Stimulated activated CD4-positive, alpha-beta T cell treated with anti-CD3 and anti-CD28 coated beads, Interleukin-4, amount 100 ng/mL, for 1 hour (primary cell): ENCODE results near the gene MYH14.

Source experiments
- DNase-seq: peaks from one replicate; pipeline ENCODE4 v3.0.0-alpha.2; 2020

MYH14 gene

DNA sequence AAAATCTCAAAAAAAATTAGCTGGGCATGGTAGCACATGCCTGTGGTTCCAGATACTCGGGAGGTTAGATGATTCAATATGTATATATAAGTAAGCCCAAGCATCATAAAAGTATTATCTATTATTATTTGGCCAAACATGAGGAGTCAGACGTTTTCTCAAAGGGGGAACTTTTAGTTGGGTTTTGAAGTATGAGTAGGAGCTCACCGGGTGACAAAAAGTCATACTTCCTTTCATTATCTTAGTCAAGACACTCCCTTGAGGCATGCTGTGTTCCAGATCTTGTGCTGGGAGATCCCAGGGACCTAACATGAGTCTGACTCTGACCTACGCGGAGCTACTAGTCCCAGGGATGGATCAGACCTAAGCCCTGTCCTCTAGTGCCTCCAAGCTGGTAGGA lies 8.2 kb upstream of the MYH14 start:
- no peak for DNase-seq

DNA sequence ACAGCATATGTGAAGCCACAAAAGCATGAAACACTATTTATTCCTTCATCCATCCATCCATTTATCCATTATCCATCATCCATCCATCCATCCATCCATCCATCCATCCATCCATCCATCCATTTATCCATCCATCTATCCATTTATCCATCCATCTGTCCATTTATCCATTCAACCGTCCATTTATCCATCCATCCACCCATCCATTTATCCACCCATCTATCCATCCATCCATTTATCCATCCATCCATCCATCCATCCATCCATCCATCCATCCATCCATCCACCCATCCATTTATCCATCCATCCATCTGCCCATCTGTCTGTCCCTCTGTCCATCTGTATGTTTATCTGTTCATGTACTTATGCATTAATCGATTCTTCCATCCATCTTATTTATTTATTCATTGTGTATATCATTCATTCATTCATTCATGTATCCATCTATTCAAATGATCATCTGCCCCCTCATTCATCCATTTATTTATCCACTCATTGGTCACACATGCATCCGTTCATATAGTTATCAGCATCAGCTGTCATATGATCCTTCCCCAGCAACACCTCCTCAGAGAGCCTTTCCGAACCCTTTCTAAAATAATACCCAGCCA lies 7.0 kb upstream of the MYH14 start:
- DNase-seq, result no peak

DNA sequence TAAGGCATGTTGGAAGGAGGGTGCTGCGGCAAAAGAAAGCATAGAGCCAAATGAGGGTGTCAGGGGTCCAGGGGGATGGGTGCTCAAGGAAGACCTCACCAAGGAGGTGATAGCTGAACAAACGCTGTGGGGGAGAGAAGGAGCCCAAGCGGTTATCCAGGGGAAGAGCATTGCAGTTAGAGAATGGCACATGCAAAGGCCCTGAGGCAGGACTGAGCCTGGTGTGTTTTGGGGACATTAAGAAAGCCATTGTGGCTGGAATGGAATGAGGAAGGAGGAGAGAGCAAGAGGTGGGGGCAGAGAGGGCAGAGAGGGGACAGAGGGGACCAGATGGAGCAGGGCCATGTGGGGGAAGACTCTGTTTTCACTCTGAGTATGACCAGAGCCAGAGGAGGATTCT lies 6.1 kb upstream of the MYH14 start:
- DNase-seq, result no peak

DNA sequence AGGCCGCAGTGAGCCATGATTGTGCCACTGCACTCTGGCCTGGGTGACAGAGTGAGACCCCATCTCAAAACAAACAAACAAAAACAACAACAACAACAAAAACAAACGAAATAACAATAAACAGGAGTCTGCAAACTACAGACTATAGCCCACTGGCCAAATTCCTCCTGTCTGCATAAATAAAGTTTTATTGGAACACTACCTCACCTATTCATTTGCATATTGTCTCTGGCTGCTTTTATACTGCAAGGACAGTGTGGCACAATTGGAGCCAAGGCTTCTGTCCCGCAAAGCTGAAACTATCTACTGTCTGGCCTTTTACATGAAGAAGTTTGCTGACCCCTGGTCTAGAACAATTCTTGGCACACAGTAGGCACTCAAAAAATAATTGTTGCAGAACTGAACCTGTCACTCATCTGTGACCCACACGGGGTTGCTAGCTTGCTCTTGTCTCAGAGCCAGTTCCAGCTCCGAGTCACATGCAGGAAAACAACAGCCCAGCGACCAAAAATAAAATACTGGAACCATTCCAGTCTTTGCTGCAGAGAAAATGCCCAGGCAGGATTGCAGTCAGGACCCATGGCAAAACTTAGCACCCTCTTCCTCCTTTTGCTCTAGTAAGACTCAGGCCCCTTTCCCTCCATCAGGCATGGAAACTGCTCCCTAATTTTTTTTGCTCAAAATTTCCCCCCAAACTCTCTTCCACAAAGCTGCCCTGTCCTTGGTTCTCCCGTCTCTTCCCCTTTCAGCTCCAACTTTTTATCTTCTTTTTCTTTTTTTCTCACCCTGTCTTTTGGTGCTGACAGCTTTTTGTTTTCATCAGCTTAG lies 4.8 kb upstream of the MYH14 start:
- DNase-seq, result no peak

DNA sequence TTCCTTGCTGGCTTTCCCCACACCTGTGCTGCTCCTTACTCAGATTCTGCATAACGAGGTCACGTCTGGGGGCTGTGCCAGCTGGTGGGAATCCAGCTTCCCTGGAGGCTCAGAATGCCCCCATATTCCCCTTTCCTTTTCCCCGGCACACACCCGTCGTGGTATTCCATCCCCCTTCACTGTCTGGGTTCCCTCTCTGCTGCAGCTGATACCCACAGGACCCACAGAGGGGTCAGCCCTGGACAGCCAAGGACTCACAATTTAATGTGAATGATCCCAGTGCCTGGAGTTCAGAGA lies 4.2 kb upstream of the MYH14 start:
- DNase-seq, result no peak

DNA sequence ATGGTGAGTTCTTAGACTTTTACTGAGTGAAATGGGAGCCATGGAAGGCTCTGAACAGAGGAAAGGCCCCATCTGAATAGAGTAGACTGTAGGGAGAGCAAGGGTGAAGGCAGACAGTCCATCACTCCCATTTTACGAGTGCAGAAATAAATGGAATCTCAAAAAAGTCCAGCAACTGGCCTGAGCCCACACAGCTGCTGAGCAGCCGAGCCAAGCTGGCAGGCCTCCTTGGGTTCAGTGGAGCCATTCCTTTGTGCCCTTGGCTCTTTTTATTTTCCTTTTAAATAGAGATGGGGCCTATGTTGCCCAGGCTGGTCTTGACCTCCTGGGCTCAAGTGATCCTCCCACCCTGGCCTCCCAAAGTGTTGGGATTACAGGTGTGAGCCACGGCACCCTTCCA lies 1.0 kb upstream of the MYH14 start:
- no peak for DNase-seq

DNA sequence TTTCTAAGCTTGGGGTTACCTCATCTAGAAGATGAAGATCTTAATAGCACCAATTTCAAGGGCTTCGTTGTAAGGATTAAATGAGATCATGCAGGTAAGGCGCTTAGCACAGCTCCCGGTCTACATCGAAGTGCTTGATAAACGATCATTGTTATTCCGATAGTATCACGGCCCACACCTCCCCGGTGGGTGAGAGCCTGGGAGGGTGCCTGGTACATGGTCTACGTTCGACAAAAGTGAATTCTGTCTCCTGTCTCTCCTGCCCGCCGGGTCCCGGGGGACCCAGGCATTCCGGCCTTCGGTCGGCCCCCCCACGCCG lies 501 bp upstream of the MYH14 start:
- DNase-seq, result no peak

DNA sequence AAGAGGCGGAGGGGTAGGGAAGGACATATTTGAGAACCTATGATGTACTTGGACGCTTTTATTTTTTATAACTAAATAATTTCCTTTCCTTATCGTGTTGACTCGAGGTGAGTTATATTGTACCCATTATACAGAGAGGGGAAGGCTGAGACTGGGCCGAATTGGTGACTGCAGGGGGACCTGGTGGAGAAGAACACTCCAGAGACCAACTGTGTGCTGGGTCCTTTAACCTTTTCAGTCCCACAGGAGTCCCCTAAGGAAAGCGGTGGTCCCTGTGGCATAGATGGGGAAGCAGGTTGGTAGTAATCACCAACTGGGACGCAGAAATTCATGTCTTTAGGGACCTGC lies 633 bp downstream of the MYH14 start:
- DNase-seq, result no peak

DNA sequence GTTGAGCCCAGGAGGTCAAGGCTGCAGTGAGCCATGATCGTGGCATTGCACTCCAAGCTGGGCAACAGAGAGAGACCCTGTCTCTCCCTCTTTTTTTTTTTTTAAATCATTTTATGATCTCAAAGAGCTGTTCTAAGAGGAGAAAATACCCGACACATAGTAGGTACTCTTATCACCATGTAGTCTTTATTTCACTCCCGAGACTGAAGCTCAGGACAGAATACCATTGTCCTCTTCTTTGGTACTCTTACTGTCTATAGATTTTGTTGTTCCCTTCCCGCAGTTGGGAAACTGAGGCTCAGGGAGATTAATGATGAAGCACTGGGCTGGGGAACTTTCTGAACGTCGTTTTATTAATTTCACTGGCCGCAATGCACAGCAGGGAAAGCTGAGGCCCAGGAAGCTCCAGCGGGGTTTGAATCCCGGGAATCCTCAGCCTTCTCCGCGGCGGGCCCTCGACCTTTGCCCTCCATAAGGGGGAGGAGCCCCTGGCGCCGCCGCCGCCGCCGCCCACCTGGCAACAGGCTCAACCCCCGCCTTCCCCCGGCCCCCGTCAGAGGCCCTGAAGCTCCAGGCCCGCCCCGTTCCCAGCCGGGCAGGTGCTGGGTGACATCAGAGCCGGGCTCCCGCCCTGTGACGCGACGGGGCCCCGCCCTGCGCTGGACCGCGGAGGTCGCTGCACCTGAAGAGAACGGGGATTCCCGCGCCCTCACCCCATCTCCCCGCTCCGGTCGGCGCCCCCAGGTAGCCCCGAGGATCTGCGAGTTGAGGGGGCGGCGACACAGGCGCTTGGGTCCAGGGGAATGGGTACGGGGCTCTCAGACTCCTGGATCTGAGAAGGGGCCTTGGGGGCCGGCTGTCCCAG lies 1.6 kb downstream of the MYH14 start:
- DNase-seq, result peak; percentile 6

DNA sequence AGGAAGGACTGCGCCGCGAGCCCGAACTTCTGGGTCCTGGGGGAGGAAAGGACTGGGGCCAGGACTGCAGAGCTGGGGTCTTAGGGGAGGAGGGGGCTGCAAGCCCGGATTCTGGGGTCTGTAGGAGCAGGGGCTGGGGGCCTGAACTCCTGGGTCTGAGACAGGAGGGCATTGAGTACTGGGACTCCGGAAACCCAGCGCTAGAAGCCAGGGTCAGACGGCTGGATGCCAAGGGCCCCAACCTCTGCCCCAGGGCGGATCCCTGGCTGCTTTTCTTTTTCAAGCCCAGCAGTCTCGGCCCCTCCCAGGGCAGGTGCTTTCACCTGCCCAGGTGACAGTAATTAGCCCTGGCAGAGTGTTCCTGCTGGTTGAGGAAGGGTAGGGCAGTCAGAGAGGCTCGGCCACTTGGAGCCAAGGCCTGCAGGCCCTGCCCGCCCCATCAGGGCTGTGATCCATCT lies 2.3 kb downstream of the MYH14 start:
- DNase-seq, result no peak

DNA sequence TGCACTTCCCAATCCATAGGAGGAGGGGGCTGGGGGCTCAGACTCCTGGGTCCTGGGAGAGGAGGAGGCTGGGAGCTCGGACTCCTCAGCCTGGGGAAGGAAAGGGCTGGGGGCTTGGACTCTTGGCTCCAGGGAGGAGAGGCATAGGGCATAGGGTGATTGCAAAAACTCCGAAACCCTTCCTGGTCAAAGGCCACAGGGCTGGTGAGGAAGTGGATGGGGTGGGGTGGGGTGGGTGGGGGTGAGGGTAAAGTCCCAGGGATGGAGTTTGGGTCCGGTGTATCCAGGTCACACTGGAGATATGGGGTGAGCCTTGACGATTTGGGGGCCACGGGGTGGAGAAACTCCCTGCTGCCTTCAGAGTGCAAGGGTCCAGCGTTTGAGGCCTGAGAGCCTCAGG lies 2.8 kb downstream of the MYH14 start:
- no peak for DNase-seq

DNA sequence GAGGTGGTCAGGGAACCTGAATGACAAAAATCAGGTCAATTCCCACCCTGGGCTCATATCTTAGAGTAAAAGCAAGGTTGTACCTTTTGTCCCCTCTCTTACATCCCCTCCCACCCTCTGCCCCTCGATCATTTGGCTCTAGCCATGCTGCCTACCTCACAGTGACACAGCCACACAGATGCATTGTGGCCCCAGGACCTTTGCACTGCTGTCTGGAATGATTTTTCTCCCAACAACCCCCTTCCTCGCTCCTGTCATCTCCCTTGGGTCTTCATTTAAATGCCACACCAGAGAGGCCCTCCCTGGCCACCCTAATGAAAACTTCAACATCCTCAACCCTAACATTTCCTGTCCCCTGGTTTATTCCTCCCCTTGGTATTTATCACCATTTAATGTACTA lies 4.3 kb downstream of the MYH14 start:
- no peak for DNase-seq

DNA sequence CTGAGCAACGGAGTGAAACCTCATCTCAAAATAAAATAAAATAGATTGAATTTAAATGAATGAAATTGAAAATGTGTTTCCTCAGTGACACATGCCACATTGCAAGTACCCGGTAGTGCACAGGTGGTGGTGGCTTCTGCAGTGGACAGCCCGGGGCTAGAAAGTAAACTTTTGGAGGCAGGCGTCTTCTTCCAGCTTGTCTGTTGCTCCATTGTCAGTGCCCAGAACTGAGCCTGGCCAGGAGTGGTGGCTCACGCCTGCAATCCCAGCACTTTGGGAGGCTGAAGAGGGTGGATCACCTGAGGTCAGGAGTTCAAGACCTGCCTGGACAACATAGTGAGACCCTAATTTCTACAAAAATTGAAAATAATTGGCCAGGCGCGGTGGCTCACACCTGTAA lies 5.7 kb downstream of the MYH14 start:
- no peak for DNase-seq

DNA sequence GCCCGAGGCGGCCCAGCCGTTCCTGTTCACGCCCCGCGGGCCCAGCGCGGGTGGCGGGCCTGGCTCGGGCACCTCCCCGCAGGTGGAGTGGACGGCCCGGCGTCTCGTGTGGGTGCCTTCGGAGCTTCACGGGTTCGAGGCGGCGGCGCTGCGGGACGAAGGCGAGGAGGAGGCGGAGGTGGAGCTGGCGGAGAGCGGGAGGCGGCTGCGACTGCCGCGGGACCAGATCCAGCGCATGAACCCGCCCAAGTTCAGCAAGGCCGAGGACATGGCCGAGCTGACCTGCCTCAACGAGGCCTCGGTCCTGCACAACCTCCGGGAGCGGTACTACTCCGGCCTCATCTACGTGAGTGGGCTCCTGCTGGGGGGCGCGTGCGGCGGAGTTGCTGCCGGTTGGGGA lies 7.0 kb downstream of the MYH14 start:
- DNase-seq, result no peak

DNA sequence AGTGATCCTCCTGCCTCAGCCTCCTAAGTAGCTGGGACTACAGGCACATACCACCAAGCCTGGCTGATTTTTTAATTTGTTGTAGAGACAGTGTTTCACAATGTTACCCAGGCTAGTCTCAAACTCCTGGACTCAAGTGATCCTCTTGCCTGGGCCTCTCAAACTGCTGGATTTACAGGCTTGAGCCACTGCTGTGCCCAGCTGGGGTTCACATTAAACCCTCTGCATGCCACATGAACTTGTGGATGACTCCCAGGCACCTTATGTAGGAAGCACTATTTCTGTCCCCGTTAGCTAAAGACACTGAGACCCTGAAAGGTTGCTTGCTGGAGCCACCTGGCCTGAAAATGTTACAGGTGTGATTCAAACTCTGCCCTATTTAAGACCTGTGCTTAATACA lies 10.5 kb downstream of the MYH14 start:
- DNase-seq, result no peak

DNA sequence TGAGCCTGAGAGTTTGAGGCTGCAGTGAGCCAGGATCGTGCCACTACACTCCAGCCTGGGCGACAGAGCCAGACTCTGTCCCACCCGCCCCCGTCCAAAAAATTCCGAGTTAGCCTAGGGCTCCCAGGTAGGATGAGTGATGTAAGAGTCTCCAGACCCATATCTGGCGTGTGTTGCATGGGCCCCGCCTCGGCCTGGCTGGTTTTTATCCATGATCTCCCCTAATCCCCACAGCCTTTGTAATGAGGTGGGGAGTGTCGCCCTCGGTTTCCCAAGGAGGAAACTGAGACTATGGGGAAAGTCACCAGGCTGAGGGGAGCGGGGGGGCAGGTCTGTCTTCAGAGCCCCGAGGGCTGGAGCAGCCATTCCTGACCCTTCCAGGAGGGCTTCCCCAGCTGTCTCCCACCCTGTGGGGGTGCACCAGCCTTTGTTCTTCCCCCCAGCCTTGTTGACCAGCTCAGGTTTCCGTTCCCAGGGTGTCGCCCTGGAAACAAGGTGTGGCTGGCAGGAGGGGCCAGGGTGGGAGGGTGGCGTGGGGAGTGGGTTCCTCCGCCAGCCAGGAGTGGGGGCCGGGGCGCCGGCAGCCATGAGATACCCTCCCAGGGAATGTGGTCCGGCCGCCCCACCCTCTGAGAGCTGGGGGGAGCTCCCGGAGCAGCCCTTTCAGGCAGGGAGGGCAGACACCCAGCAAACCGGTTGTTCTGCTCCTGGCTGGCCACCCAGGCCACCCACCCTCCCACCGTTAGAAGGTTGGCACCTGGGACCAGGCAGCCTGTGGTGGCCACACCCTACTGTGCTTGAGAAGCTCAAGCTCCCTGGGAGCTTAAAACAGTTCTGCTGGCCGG lies 11.5 kb downstream of the MYH14 start:
- DNase-seq, result no peak

DNA sequence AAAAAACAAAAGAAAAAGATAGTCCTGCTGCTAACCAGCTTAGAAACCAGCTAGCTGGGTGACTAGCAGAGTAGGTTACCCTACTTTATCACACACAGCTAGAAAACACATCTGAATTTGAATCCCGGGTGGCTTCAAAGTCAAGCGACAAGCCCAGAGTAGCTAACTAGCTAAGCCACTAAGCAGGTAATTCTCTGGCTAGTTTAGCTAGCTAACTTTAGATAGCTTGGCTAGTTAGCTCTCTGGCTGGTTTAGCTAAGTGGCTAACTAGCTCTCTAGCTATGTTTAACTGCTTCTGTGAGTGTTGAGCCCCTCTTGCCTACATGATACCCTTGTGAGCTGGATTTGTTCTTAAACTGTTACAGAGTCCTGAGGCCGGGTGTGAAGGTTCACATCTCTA lies 12.4 kb downstream of the MYH14 start:
- no peak for DNase-seq

DNA sequence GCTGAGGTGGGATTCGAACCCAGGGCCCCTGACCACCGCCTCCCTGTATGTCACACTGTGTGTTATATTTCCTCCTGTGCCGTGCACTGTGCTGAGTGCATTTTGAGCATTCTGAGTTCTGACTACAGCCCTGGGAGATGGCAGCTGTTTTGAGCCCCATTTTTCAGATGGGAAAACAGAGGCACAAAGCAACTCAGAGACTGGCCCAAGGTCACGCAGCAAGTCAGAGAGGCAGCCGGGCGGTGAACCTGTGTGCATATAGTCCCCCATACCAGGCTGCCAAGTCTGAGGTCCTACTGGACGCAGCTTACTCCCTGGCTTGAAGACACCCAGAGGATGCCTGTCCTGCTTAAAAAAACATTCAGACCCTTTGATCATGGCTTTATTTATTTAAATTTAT lies 17.7 kb downstream of the MYH14 start:
- no peak for DNase-seq

DNA sequence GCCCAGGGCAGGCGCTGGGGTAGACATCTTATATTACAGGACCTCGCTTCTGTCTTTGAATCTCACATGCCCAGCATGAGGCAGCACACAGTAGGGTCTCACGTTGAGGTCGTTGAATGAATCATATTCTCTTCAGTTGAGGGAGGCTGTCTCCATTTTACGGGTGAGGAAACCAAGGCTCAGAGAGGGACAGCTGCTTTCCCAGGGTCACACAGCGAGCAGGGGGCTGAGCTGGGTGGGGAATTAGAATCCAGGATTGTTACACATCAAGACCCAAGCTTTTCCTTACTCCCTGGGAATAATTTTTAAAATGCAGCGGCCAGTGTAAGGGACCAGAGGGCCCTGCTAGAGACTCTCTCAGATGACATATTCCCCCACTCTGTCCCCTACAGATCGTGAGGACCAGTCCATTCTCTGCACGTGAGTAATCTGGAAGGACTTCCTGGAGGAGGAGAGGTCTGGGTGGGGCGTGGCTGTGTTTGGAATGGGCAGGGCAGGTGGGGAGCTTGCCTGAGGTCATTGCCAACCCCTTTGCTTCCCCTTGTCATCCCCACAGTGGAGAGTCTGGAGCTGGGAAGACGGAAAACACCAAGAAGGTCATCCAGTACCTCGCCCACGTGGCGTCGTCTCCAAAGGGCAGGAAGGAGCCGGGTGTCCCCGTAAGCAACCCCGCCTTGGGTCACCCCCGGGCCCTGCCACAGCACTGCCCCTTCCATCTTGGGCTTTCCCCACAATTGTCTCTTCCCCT lies 19.4 kb downstream of the MYH14 start:
- DNase-seq, result no peak

DNA sequence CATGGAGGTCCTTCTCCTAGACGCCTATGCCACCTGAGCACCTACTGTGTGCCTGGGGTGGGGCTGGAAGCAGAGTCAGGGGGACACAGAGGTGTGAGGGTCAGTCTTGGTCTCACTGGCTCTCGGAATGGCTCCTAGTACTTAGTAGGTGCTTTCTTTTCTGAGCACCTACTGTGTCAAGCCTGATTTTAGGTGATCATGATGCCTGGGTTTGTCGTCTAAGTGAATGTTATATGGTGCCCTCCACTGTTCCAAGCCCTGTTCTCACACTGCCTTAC lies 20.0 kb downstream of the MYH14 start:
- DNase-seq, result no peak

DNA sequence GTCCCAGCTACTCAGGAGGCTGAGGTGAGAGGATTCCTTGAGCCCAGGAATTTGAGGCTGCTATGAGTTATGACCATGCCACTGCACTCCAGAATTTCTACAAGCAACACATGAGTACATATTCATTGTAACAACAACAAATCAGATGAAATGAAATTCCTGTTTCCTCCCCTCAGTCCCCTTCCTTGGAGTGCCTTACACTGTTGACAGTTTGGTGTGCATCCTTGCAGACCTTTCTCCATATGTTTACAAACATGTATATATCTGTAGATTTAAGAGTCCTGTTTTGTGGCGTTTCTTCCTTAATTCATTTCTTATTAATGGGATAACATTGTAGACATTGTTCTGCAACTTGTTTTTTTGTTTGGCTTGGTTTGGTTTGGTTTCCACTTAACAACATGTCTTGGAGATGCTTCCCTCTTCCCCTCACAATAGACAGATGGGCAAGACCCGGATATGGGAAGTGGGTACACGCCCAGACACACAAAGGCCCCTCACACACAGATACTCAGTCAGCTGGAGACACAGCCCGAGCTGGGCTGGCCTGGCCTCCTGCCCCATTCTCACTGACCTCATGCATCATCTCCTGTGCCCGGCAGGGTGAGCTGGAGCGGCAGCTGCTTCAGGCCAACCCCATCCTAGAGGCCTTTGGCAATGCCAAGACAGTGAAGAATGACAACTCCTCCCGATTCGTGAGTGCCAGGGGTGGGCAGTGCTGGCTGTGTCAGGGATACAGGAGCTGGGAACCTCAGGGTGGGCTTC lies 21.7 kb downstream of the MYH14 start:
- DNase-seq, result no peak

DNA sequence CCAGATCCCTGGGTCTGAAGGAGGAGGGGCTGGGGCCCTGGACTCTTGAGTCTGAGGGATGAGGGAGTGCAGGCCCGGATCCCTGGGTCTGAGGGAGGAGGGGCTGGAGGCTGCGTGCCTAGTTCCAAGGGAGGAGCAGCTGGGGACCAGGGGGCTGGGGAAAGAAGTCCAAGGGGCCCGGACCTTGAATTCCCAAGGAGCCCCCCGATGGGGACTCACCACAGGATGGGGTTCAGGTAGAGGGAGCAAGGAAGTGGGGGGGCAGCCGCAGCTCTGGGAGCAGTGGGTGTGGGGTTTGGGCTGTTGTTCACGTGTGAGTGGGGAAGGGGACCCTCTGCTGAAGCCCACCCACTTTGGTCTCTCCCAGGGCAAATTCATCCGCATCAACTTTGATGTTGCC lies 23.1 kb downstream of the MYH14 start:
- DNase-seq, result no peak
